Esophagus squamous epithelium (tissue), 5 donors: Measurements from ENCODE around the gene CACNG4. TPM values are rescaled to one million over a fixed set of nuclear protein-coding genes. Genes with fewer than 3 reads are reported as not detected.

Experiments
- DNase-seq: peaks from one replicate; lab custom pipeline; 2025; lab: John Stamatoyannopoulos, UW
- H3K27ac ChIP-seq, 4 donors: fragments of 200-600 bp; sonication (generic); one replicate each; pipeline ENCODE4 v1.5.1; 2016 to 2019; ENCODE audit warnings: mild to moderate bottlenecking in 1 of 4
- H3K27me3 ChIP-seq, 4 donors: fragments of 200-600 bp; sonication (generic); 1 replicate in 3 of 4; 2 replicates in 1 of 4; pipeline versions ENCODE4 v1.5.1 to v1.6.0; 2017 to 2021; ENCODE audit warnings: antibody characterized with exemption in 1 of 4
- H3K36me3 ChIP-seq, 3 donors: fragments of 200-600 bp; sonication (generic); one replicate each; pipeline ENCODE4 v1.5.1; 2016 to 2019
- H3K4me1 ChIP-seq, 3 donors: fragments of 200-600 bp; sonication (generic); one replicate each; pipeline ENCODE4 v1.5.1; 2017 to 2019
- H3K4me3 ChIP-seq, 4 donors: fragments of 200-600 bp; sonication (generic); 1 replicate in 3 of 4; 2 replicates in 1 of 4; pipeline ENCODE4 v1.5.1; 2016 to 2019; ENCODE audit warnings: mild to moderate bottlenecking in 2 of 4, moderate library complexity in 1 of 4
- H3K9me3 ChIP-seq, 3 donors: fragments of 200-600 bp; sonication (generic); one replicate each; pipeline ENCODE4 v1.5.1; 2016 to 2019
- CTCF ChIP-seq, 6 experiments: fragments of 450-650 bp in 4 of 6; fragments of 200-600 bp in 2 of 6; sonication (generic) in 2 of 6; IDR thresholded peaks; one replicate each; pipeline ENCODE4 v1.5.1; 2016 to 2019; ENCODE audit warnings: antibody characterized with exemption in 6 of 6, mild to moderate bottlenecking in 4 of 6, moderate library complexity in 4 of 6
- POLR2A ChIP-seq, 4 donors: fragments of 450-650 bp; IDR thresholded peaks; one replicate each; pipeline ENCODE4 v1.6.1; 2017; ENCODE audit warnings: antibody characterized with exemption in 4 of 4, mild to moderate bottlenecking in 4 of 4, moderate library complexity in 3 of 4
- WGBS, 2 donors: methylation state at CpG; one replicate each; pipeline ENCODE4 v1.1.5; 2018; 5-methylcytosine and 5-hydroxymethylcytosine counted together
- intact Hi-C: fragments of 100-400 bp; cut with DNase I; formaldehyde crosslinking; loops from one replicate; pipeline ENCODE4 v1.15.0; 2022
- total RNA-seq, 4 donors: library from RNA; depleted of rRNA; stranded (reverse); fragments of >200 nt; gene quantifications; one replicate each; pipeline ENCODE4 v1.1.0, GENCODE V29; 2016
- donor health status: DM: yes; HTN: yes; CAD: no.

Gene CACNG4
- under 1 TPM in 3 of 4 donors, not detected in 1; 0.08 to 0.38 (median 0.31) TPM for total RNA-seq

GRCh38 chr17:66963909-66964771 is at the start of gene CACNG4:
CACNG4 (plus strand) TSS chr17:66964707; CDS start chr17:66964912, 205 bp downstream.
- DNase-seq, result no peak

GRCh38 chr17:66915204-66915611 is 49.3 kb upstream of the CACNG4 start:
- 30 to 45% methylated on average over 6 to 7 of the region's 7 CpGs for WGBS, 2 donors
- intact Hi-C loops, result no loop called here

More at GRCh38 chr17:66963909-66964771, at the start of gene CACNG4:
- peak within 1 kb of the TSS; percentile 22 to 64 (median 42) for H3K4me3 ChIP-seq
- peaks cover 17 to 33% (median 17%) of the 10 kb centered on the region in 3 donors for H3K4me1 ChIP-seq
- peaks cover 9 to 92% (median 14%) of the 10 kb centered on the region in 4 donors for H3K27me3 ChIP-seq
- intact Hi-C loops, result no loop called here
- whole genome bisulfite sequencing, 2 donors, result 15 to 36% methylated on average over 2 to 14 of the region's 71 CpGs
- TF ChIP-seq POLR2A (IDR thresholded peaks at IDR 0.05) (no peak), CTCF (IDR thresholded peaks at IDR 0.05) (no peak)
- no peak within 1 kb of the TSS for H3K27ac ChIP-seq
- no peaks in the 10 kb centered on the region for H3K9me3 ChIP-seq
- no peaks in the 10 kb centered on the region for H3K36me3 ChIP-seq

GRCh38 chr17:66915792-66916191 is 48.7 kb upstream of the CACNG4 start:
- no peaks in the 10 kb centered on the region for H3K4me1 ChIP-seq
- no peak for DNase-seq
- H3K36me3 ChIP-seq, result no peaks in the 10 kb centered on the region
- H3K27ac ChIP-seq, result no peak overlapping the region
- intact Hi-C loops, result no loop called here
- no peak overlapping the region for H3K4me3 ChIP-seq
- WGBS, 2 donors, result 85 to 87% methylated on average over 7 to 11 of the region's 11 CpGs
- H3K27me3 ChIP-seq, result peaks cover 0 to 28% (median 0%) of the 10 kb centered on the region in 4 donors
- H3K9me3 ChIP-seq, result no peaks in the 10 kb centered on the region
- TF ChIP-seq POLR2A (IDR thresholded peaks at IDR 0.05) (no peak), CTCF (IDR thresholded peaks at IDR 0.05) (no peak)

More at GRCh38 chr17:66915204-66915611, 49.3 kb upstream of the CACNG4 start:
- Histone ChIP-seq H3K27me3 (peaks cover 0 to 28% (median 0%) of the 10 kb centered on the region in 4 donors), H3K36me3 (no peaks in the 10 kb centered on the region), H3K9me3 (no peaks in the 10 kb centered on the region), H3K4me3 (peak overlapping the region in 2 of 4 donors; percentile 23 to 47), H3K4me1 (no peaks in the 10 kb centered on the region), H3K27ac (no peak overlapping the region)
- TF ChIP-seq POLR2A (IDR thresholded peaks at IDR 0.05) (no peak), CTCF (IDR thresholded peaks at IDR 0.05) (peak in 4 of 6 experiments; percentile 8 to 56 (median 45))
- DNase-seq, result no peak

GRCh38 chr17:66916946-66917345 is 47.6 kb upstream of the CACNG4 start:
- no peaks in the 10 kb centered on the region for H3K36me3 ChIP-seq
- no peak for TF ChIP-seq CTCF (IDR thresholded peaks at IDR 0.05)
- TF ChIP-seq POLR2A (IDR thresholded peaks at IDR 0.05), result no peak

GRCh38 chr17:66918896-66919295 is 45.6 kb upstream of the CACNG4 start:
- WGBS, 2 donors, result 84 to 86% methylated on average over 11 of the region's 12 CpGs
- no peak overlapping the region for H3K4me3 ChIP-seq
- H3K27ac ChIP-seq, result no peak overlapping the region
- no peaks in the 10 kb centered on the region for H3K4me1 ChIP-seq
- no peak for DNase-seq
- H3K27me3 ChIP-seq, result peaks cover 0 to 26% (median 0%) of the 10 kb centered on the region in 4 donors
- no peak for TF ChIP-seq CTCF (IDR thresholded peaks at IDR 0.05)
- no peak for TF ChIP-seq POLR2A (IDR thresholded peaks at IDR 0.05)
- intact Hi-C loops, result no loop called here
- H3K36me3 ChIP-seq, result no peaks in the 10 kb centered on the region
- no peaks in the 10 kb centered on the region for H3K9me3 ChIP-seq

More at GRCh38 chr17:66916946-66917345, 47.6 kb upstream of the CACNG4 start:
- Histone ChIP-seq H3K27me3 (peaks cover 0 to 28% (median 0%) of the 10 kb centered on the region in 4 donors), H3K9me3 (no peaks in the 10 kb centered on the region), H3K4me3 (no peak overlapping the region), H3K4me1 (no peaks in the 10 kb centered on the region), H3K27ac (no peak overlapping the region)
- DNase-seq, result no peak
- intact Hi-C loops, result no loop called here
- WGBS, 2 donors, result 100% methylated on average over 1 of the region's 1 CpG
